Measurements from ENCODE around the gene BCL3. TPM values are rescaled to one million over a fixed set of nuclear protein-coding genes. Genes with fewer than 3 reads are reported as not detected.

BCL3 gene
- total RNA-seq, 1 experiment from 2014 or later: 7.8 TPM

DNA sequence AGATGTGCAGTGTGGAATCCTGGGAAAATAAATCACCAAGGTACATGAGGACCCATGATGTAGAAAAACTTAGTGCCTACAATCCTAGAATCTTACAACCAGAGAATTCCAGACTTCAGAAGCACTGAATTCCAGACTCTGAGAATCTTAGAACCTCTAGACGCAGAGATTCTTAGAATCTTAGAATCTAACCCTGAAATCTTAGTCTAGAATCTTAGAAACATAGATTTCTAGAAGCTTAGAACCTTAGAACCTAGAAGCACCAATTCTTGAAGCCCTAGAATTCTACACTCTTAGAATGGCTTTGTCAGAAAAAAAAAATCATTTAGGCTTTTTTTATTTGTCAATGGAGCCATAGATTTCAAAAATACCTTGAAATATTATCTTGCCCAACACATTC is 43.5 kb upstream of the BCL3 start (continued):
- TF ChIP-seq, protein P1, sequence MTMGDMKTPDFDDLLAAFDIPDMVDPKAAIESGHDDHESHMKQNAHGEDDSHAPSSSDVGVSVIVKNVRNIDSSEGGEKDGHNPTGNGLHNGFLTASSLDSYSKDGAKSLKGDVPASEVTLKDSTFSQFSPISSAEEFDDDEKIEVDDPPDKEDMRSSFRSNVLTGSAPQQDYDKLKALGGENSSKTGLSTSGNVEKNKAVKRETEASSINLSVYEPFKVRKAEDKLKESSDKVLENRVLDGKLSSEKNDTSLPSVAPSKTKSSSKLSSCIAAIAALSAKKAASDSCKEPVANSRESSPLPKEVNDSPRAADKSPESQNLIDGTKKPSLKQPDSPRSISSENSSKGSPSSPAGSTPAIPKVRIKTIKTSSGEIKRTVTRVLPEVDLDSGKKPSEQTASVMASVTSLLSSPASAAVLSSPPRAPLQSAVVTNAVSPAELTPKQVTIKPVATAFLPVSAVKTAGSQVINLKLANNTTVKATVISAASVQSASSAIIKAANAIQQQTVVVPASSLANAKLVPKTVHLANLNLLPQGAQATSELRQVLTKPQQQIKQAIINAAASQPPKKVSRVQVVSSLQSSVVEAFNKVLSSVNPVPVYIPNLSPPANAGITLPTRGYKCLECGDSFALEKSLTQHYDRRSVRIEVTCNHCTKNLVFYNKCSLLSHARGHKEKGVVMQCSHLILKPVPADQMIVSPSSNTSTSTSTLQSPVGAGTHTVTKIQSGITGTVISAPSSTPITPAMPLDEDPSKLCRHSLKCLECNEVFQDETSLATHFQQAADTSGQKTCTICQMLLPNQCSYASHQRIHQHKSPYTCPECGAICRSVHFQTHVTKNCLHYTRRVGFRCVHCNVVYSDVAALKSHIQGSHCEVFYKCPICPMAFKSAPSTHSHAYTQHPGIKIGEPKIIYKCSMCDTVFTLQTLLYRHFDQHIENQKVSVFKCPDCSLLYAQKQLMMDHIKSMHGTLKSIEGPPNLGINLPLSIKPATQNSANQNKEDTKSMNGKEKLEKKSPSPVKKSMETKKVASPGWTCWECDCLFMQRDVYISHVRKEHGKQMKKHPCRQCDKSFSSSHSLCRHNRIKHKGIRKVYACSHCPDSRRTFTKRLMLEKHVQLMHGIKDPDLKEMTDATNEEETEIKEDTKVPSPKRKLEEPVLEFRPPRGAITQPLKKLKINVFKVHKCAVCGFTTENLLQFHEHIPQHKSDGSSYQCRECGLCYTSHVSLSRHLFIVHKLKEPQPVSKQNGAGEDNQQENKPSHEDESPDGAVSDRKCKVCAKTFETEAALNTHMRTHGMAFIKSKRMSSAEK (CRISPR knock-in tag; IDR thresholded peaks at IDR 0.05; ENCODE audit: borderline replicate concordance): no peak
- TF ChIP-seq HMGA2 (CRISPR knock-in tag; IDR thresholded peaks at IDR 0.05) (no peak), E2F5 (CRISPR knock-in tag; IDR thresholded peaks at IDR 0.05) (no peak), CTCF (IDR thresholded peaks at IDR 0.05) (no peak)
- TF ChIP-seq, protein P2, sequence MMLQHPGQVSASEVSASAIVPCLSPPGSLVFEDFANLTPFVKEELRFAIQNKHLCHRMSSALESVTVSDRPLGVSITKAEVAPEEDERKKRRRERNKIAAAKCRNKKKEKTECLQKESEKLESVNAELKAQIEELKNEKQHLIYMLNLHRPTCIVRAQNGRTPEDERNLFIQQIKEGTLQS (CRISPR knock-in tag; conservative IDR thresholded peaks at IDR 0.05): no peak

GRCh38 chr19:44705502-44706010 is 43.0 kb upstream of the BCL3 start:
- ATAC-seq: no peak
- no peak for DNase-seq (ENCODE audit: low spot score)
- CTCF ChIA-PET: interaction anchor here (1.7 to 2.8 kb wide), 2 partner anchors 18 to 65 kb away, joined by 6 to 10 read pairs; no protein-coding TSS in a partner anchor
- no peak overlapping the region for H3K4me3 Mint-ChIP-seq
- peak overlapping the region; percentile 2; the same call in 1 of the 2 replicates for H3K27ac Mint-ChIP-seq
- H3K36me3 Mint-ChIP-seq: no peaks in the 10 kb centered on the region; the same call in 1 of the 2 replicates
- no peaks in the 10 kb centered on the region; the same call in 1 of the 2 replicates for H3K27me3 Mint-ChIP-seq (ENCODE audit: low read depth)
- no peaks in the 10 kb centered on the region for H3K9me3 Mint-ChIP-seq
- no peaks in the 10 kb centered on the region; the same call in 1 of the 2 replicates for H3K4me1 Mint-ChIP-seq
- TF ChIP-seq USF2 (CRISPR knock-in tag; IDR thresholded peaks at IDR 0.05): no peak
- TF ChIP-seq NFE2L1 (CRISPR knock-in tag; IDR thresholded peaks at IDR 0.05): no peak
- no peak for TF ChIP-seq GTF2I (CRISPR knock-in tag; conservative IDR thresholded peaks at IDR 0.05)
- TF ChIP-seq SMAD3 (CRISPR knock-in tag; IDR thresholded peaks at IDR 0.05; ENCODE audit: borderline replicate concordance): no peak
- no peak for TF ChIP-seq ZNF138 (CRISPR knock-in tag; conservative IDR thresholded peaks at IDR 0.05)
- no peak for TF ChIP-seq OVOL2 (CRISPR knock-in tag; IDR thresholded peaks at IDR 0.05; ENCODE audit: borderline replicate concordance)
- no peak for TF ChIP-seq PRRX2 (CRISPR knock-in tag; IDR thresholded peaks at IDR 0.05)
- TF ChIP-seq, protein P3, sequence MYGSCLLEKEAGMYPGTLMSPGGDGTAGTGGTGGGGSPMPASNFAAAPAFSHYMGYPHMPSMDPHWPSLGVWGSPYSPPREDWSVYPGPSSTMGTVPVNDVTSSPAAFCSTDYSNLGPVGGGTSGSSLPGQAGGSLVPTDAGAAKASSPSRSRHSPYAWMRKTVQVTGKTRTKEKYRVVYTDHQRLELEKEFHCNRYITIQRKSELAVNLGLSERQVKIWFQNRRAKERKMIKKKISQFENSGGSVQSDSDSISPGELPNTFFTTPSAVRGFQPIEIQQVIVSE (CRISPR knock-in tag; IDR thresholded peaks at IDR 0.05; ENCODE audit: borderline replicate concordance): no peak
- TF ChIP-seq RELA (CRISPR knock-in tag; IDR thresholded peaks at IDR 0.05; ENCODE audit: borderline replicate concordance): no peak
- no peak for TF ChIP-seq NR2C2 (CRISPR knock-in tag; IDR thresholded peaks at IDR 0.05)
- no peak for TF ChIP-seq MLX (CRISPR knock-in tag; IDR thresholded peaks at IDR 0.05)
- no peak for TF ChIP-seq SP1 (CRISPR knock-in tag; conservative IDR thresholded peaks at IDR 0.05)
- no peak for TF ChIP-seq ZNF423 (CRISPR knock-in tag; IDR thresholded peaks at IDR 0.05)
- POLR2A ChIA-PET: interaction anchor here (0.6 kb wide), 1 partner anchor 12 kb away, joined by 4 read pairs; no protein-coding TSS in a partner anchor

Measured in WTC11 (cell line).